PC-9 (cell line): Measurements from ENCODE around the gene LTA. TPM values are rescaled to one million over a fixed set of nuclear protein-coding genes. Genes with fewer than 3 reads are reported as not detected.

Source experiments
- BruUV-seq: library from RNA; stranded (reverse); fragments of 400-500 nt; replicated peaks from 2 replicates; lab custom pipeline; 2021; lab: Mats Ljungman, UMichigan
- CTCF ChIA-PET: fragments of 300-600 bp; sonication (Branson Sonifier 250); formaldehyde crosslinking; loops from one replicate; lab custom pipeline; 2022; ENCODE audit warnings: antibody characterized with exemption; lab: Charles Lee
- POLR2A ChIA-PET: fragments of 300-600 bp; sonication (Branson Sonifier 250); formaldehyde crosslinking; loops from one replicate; lab custom pipeline; 2022; ENCODE audit warnings: antibody characterized with exemption; ENCODE audit not compliant: unreplicated experiment; lab: Charles Lee
- DNase-seq, 2 experiments: peaks; one replicate each; pipeline versions ENCODE4 v3.0.0 to v3.0.0-alpha.2; 2015 to 2022; ENCODE audit warnings: mixed read lengths in 1 of 2
- H2AFZ ChIP-seq: fragments of 200-600 bp; sonication (generic); 2 replicates; pipeline ENCODE4 v1.8.1; 2017; ENCODE audit warnings: antibody characterized with exemption
- H3F3A ChIP-seq: fragments of 200-600 bp; sonication (generic); 2 replicates; pipeline ENCODE4 v1.8.1; 2017; ENCODE audit warnings: antibody characterized with exemption, mild to moderate bottlenecking, low read depth; ENCODE audit not compliant: insufficient read depth
- H3K27ac ChIP-seq: fragments of 200-600 bp; sonication (generic); 2 replicates; pipeline ENCODE4 v1.6.1; 2016; ENCODE audit warnings: mixed run types
- H3K27me3 ChIP-seq: fragments of 200-600 bp; sonication (generic); 2 replicates; pipeline ENCODE4 v1.6.1; 2016; ENCODE audit warnings: low read depth, mixed run types; ENCODE audit not compliant: insufficient read depth
- H3K36me3 ChIP-seq: fragments of 200-600 bp; sonication (generic); 2 replicates; pipeline ENCODE4 v1.6.1; 2016; ENCODE audit warnings: low read depth, mixed run types
- H3K4me1 ChIP-seq: fragments of 200-600 bp; sonication (generic); replicated peaks from 2 replicates; pipeline ENCODE4 v1.6.1; 2016; ENCODE audit warnings: mixed run types; ENCODE audit not compliant: insufficient read depth
- H3K4me2 ChIP-seq: fragments of 200-600 bp; sonication (generic); 2 replicates; pipeline ENCODE4 v1.6.1; 2017; ENCODE audit warnings: mixed run types
- H3K4me3 ChIP-seq: fragments of 200-600 bp; sonication (generic); 2 replicates; pipeline ENCODE4 v1.6.1; 2016; ENCODE audit warnings: mixed run types
- H3K79me2 ChIP-seq: fragments of 200-600 bp; sonication (generic); 2 replicates; pipeline ENCODE4 v1.6.1; 2017; ENCODE audit warnings: low read depth, mixed run types
- H3K9me2 ChIP-seq: fragments of 200-600 bp; sonication (generic); 2 replicates; pipeline ENCODE4 v1.8.1; 2017; ENCODE audit warnings: mild to moderate bottlenecking; ENCODE audit not compliant: insufficient read depth
- H3K9me3 ChIP-seq: fragments of 200-600 bp; sonication (generic); 2 replicates; pipeline ENCODE4 v1.8.1; 2016; ENCODE audit warnings: low read depth; ENCODE audit not compliant: insufficient read depth
- H4K20me1 ChIP-seq: fragments of 200-600 bp; sonication (generic); 2 replicates; pipeline ENCODE4 v1.8.1; 2017; ENCODE audit not compliant: insufficient read depth
- CTCF ChIP-seq: fragments of 200-600 bp; sonication (generic); conservative IDR thresholded peaks from 2 replicates; pipeline ENCODE4 v1.6.1; 2017; ENCODE audit warnings: mixed run types, antibody characterized with exemption, mild to moderate bottlenecking, moderate library complexity
- EZH2 ChIP-seq: fragments of 200-600 bp; sonication (generic); IDR thresholded peaks from 2 replicates; pipeline ENCODE4 v1.8.0; 2017; ENCODE audit warnings: antibody characterized with exemption, low read depth
- intact Hi-C: fragments of 100-400 bp; cut with micrococcal nuclease; formaldehyde crosslinking; loops from one replicate; pipeline ENCODE4 v1.10.0; 2022; ENCODE audit not compliant: unreplicated experiment
- total RNA-seq: library from RNA; stranded (reverse); gene quantifications from 2 replicates; pipeline ENCODE4 v1.2.3, GENCODE V29; 2021

Gene LTA
- total RNA-seq, 1 experiment from 2014 or later = not detected

GRCh38 chr6:31574106-31575061, 2.3 kb downstream of the LTA start:
- H3F3A ChIP-seq = peaks cover 5% of the 10 kb centered on the region; the same call in 1 of the 2 replicates
- ChIA-PET POLR2A (interaction anchor here (0.6 kb wide), 3 partner anchors 17 to 1387 kb away, joined by 5 to 6 read pairs (median 6); no protein-coding TSS in a partner anchor), CTCF (no interaction called here)
- intact Hi-C loops = no loop called here
- H2AFZ ChIP-seq = no peak overlapping the region
- no peaks in the 10 kb centered on the region for H3K9me3 ChIP-seq
- TF ChIP-seq CTCF (no peak), EZH2 (no peak)
- H3K79me2 ChIP-seq = no peaks in the 10 kb centered on the region
- H3K27me3 ChIP-seq = 0 out of 2 replicates have a peak, but pooled peaks cover 5% of the 10 kb centered on the region
- no peak overlapping the region for H3K27ac ChIP-seq
- H3K4me1 ChIP-seq = 0 out of 2 replicates have a peak, but pooled peaks cover 5% of the 10 kb centered on the region
- H4K20me1 ChIP-seq = no peaks in the 10 kb centered on the region
- H3K36me3 ChIP-seq = no peaks in the 10 kb centered on the region
- DNase-seq = no peak
- BruUV-seq = no TSS peak
- H3K4me2 ChIP-seq = no peak overlapping the region
- no peaks in the 10 kb centered on the region for H3K9me2 ChIP-seq
- no peak overlapping the region for H3K4me3 ChIP-seq

GRCh38 chr6:31575335-31575901, 3.3 kb downstream of the LTA start, which contains the start of gene TNF:
TSS of gene TNF (plus strand) at chr6:31575565. CDS start at chr6:31575742, 177 bp downstream.
- no peak for DNase-seq
- no peak within 1 kb of the TSS for H3K4me3 ChIP-seq
- 0 out of 2 replicates have a peak, but pooled peaks cover 5% of the 10 kb centered on the region for H3K4me1 ChIP-seq
- H3F3A ChIP-seq = peaks cover 5% of the 10 kb centered on the region; the same call in 1 of the 2 replicates
- H3K79me2 ChIP-seq = no peaks in the 10 kb centered on the region
- no peaks in the 10 kb centered on the region for H3K9me3 ChIP-seq
- no peak for TF ChIP-seq CTCF
- no peak for TF ChIP-seq EZH2
- H3K27ac ChIP-seq = no peak within 1 kb of the TSS
- intact Hi-C loops = no loop called here
- no TSS peak for BruUV-seq
- H2AFZ ChIP-seq = no peak within 1 kb of the TSS
- H3K27me3 ChIP-seq = 0 out of 2 replicates have a peak, but pooled peaks cover 5% of the 10 kb centered on the region
- H3K36me3 ChIP-seq = no peaks in the 10 kb centered on the region
- ChIA-PET CTCF (no interaction called here), POLR2A (interaction anchor here (0.6 kb wide), 2 partner anchors 25 to 1388 kb away, joined by 5 to 6 read pairs; no protein-coding TSS in a partner anchor)
- H3K4me2 ChIP-seq = no peak within 1 kb of the TSS
- H3K9me2 ChIP-seq = no peaks in the 10 kb centered on the region
- no peaks in the 10 kb centered on the region for H4K20me1 ChIP-seq

GRCh38 chr6:31575952-31576685, 4.0 kb downstream of the LTA start:
- CTCF ChIA-PET = interaction anchor here (1.5 kb wide), 1 partner anchor 20 kb away, joined by 3 read pairs; no protein-coding TSS in a partner anchor
- H3K79me2 ChIP-seq = no peaks in the 10 kb centered on the region
- H3K9me3 ChIP-seq = no peaks in the 10 kb centered on the region
- no peaks in the 10 kb centered on the region for H3K9me2 ChIP-seq
- 0 out of 2 replicates have a peak, but pooled peaks cover 5% of the 10 kb centered on the region for H3K27me3 ChIP-seq
- H3K4me2 ChIP-seq = no peak overlapping the region
- no peak overlapping the region for H3K4me3 ChIP-seq
- no TSS peak for BruUV-seq
- TF ChIP-seq EZH2 = no peak
- TF ChIP-seq CTCF = no peak
- no peak overlapping the region for H3K27ac ChIP-seq
- H3F3A ChIP-seq = peaks cover 5% of the 10 kb centered on the region; the same call in 1 of the 2 replicates
- no peak for DNase-seq
- H3K4me1 ChIP-seq = 0 out of 2 replicates have a peak, but pooled peaks cover 5% of the 10 kb centered on the region
- no peak overlapping the region for H2AFZ ChIP-seq
- no peaks in the 10 kb centered on the region for H3K36me3 ChIP-seq
- intact Hi-C loops = no loop called here
- H4K20me1 ChIP-seq = no peaks in the 10 kb centered on the region
- POLR2A ChIA-PET = no interaction called here
